Peyer's patch (tissue), 4 donors: ENCODE measurements around the gene PDE5A.

Experiments
- POLR2A ChIP-seq, 2 donors: fragments of 450-650 bp; IDR thresholded peaks; one replicate each; pipeline ENCODE4 v1.5.1; 2017; ENCODE audit warnings: antibody characterized with exemption in 2 of 2, mild to moderate bottlenecking in 2 of 2, moderate library complexity in 2 of 2
- TF ChIP-seq, protein P1 (sequence below), 6 experiments: fragments of 450-650 bp in 4 of 6; fragments of 200-600 bp in 2 of 6; sonication (generic) in 1 of 6; IDR thresholded peaks; one replicate each; pipeline ENCODE4 v1.5.1; 2017 to 2019; ENCODE audit warnings: antibody characterized with exemption in 6 of 6, mild to moderate bottlenecking in 3 of 6, moderate library complexity in 1 of 6

DNA sequence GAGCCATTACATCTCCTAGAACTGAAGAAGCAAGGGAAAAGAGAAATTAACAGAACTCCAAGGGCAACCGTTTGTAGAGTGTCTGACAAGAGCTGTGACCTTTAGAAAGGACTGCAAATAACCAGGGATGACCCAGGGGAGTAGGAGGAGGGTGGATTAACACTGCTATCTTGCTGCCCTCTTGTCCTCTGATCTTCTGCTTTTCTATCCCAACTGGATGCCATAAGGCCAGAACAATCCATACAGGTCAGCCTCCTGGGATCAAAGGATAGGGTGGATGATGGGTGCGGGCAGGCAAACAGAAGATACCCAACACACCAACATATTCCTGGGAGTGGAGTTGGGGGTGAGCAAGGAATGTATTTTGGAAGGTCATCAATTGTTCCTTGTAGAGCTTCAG lies 19.8 kb upstream of the PDE5A start:
- TF ChIP-seq, protein P1, sequence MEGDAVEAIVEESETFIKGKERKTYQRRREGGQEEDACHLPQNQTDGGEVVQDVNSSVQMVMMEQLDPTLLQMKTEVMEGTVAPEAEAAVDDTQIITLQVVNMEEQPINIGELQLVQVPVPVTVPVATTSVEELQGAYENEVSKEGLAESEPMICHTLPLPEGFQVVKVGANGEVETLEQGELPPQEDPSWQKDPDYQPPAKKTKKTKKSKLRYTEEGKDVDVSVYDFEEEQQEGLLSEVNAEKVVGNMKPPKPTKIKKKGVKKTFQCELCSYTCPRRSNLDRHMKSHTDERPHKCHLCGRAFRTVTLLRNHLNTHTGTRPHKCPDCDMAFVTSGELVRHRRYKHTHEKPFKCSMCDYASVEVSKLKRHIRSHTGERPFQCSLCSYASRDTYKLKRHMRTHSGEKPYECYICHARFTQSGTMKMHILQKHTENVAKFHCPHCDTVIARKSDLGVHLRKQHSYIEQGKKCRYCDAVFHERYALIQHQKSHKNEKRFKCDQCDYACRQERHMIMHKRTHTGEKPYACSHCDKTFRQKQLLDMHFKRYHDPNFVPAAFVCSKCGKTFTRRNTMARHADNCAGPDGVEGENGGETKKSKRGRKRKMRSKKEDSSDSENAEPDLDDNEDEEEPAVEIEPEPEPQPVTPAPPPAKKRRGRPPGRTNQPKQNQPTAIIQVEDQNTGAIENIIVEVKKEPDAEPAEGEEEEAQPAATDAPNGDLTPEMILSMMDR (IDR thresholded peaks at IDR 0.05) = no peak
- TF ChIP-seq POLR2A (IDR thresholded peaks at IDR 0.05) = no peak
